Measurements from ENCODE around the gene DDX10.
A peak's percentile ranks its signal among the peaks of the same experiment; 100 is the strongest.

DDX10 gene

DNA sequence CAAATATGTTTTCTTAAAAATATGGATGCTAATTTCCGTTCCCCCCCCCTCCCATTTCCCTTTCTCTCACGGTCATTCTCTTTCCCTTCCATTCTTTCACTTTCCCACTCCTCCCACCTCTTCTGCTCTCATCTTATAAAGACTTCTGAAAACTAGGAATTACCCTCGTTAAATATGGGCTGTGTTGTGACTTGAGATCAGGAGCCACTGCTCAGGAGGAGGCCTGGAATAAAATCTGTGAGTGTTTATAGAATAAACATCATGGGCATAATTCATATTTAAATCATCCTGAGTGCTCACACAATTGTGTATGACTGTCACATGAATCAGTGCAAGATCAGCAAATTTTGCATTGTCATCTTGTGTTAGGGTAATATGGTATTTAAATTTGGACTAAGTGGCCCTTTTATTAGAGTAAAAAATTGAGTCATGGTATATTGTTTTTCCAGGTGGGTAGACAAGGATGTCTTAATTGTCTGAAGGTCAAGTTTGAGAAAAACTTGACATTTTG, 208.0 kb downstream of the DDX10 start:
- DNase-seq (ENCODE audit: low read depth in 2 of 2), result peak in 1 of 2 donors; percentile 76
- TF ChIP-seq, protein P1, sequence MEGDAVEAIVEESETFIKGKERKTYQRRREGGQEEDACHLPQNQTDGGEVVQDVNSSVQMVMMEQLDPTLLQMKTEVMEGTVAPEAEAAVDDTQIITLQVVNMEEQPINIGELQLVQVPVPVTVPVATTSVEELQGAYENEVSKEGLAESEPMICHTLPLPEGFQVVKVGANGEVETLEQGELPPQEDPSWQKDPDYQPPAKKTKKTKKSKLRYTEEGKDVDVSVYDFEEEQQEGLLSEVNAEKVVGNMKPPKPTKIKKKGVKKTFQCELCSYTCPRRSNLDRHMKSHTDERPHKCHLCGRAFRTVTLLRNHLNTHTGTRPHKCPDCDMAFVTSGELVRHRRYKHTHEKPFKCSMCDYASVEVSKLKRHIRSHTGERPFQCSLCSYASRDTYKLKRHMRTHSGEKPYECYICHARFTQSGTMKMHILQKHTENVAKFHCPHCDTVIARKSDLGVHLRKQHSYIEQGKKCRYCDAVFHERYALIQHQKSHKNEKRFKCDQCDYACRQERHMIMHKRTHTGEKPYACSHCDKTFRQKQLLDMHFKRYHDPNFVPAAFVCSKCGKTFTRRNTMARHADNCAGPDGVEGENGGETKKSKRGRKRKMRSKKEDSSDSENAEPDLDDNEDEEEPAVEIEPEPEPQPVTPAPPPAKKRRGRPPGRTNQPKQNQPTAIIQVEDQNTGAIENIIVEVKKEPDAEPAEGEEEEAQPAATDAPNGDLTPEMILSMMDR (IDR thresholded peaks at IDR 0.05; ENCODE audit: low read depth, low read length), result no peak

DNA sequence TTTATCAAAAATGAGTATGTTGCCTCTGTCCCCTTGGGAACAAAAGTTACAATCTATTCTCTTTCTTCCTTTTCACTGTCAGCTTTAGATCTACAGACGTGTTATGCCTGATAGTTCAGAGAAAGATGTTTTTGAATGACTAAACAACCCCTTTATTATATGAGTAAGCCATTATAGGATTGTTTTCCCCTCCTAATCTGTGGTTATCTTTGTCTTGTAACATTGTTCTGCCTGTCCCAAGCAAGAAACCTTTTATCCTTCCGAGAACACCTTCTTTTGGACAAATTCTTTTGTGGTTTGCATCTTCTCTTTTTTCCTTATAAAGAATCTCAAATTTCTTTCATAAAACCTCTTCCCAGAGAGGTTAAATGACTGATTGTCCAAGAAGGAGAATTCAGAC, 208.4 kb downstream of the DDX10 start:
- H3K4me3 ChIP-seq (replicated peaks in 1 of 2; ENCODE audit: low read depth in 2 of 2, low read length in 2 of 2), result no peak overlapping the region
- TF ChIP-seq, protein P1 (IDR thresholded peaks at IDR 0.05; ENCODE audit: low read depth, low read length), result no peak
- peak; percentile 39 to 72 for DNase-seq (ENCODE audit: low read depth in 2 of 2)

More for the DNA sequence above, 208.0 kb downstream of the DDX10 start:
- peak overlapping the region in 1 of 2 donors; percentile 19 for H3K4me3 ChIP-seq (replicated peaks in 1 of 2; ENCODE audit: low read depth in 2 of 2, low read length in 2 of 2)

DNA sequence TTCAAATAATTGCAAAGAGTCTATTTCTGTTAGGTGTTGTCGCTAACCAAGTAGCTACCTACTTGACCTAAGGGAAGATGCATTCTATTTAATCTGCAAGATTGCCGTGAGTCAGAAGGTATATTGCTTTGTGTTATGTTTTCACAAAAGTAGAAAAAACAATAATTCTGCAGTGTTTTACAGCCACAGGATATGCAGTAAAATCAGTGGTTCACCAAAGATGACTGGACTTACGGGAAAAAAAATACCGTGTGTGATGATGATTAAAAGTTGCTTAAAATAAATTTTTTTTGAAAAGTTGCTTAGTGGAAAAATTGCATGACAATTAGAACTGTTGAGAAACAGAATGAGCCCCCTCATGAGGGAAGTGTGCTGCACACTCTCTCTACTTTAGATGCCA, 209.1 kb downstream of the DDX10 start:
- TF ChIP-seq, protein P1 (IDR thresholded peaks at IDR 0.05; ENCODE audit: low read depth, low read length), result no peak
- no peak overlapping the region for H3K4me3 ChIP-seq (replicated peaks in 1 of 2; ENCODE audit: low read depth in 2 of 2, low read length in 2 of 2)
- DNase-seq (ENCODE audit: low read depth in 2 of 2), result peak in 1 of 2 donors; percentile 74

DNA sequence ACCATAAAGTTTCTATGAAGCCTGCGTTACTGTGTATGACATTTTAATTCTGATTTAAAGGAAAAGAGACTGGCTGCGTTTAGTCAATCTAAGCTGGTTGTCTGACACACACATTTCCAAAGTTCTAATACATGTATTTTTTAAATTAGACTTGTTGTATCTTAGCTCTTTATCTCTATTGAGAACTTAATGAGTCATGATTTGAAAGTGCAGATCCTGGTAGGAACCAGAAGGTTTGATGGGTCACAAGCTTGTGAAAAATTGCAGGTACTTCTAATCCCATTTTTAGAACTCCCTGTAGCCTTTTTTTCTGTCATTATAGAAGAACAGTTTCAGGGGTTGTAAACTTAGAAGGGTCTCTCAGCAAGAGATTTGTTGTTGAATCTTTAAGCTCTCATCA, 210.3 kb downstream of the DDX10 start:
- DNase-seq (ENCODE audit: low read depth in 2 of 2), result no peak
- TF ChIP-seq, protein P1 (IDR thresholded peaks at IDR 0.05; ENCODE audit: low read depth, low read length), result no peak
- H3K4me3 ChIP-seq (replicated peaks in 1 of 2; ENCODE audit: low read depth in 2 of 2, low read length in 2 of 2), result no peak overlapping the region

DNA sequence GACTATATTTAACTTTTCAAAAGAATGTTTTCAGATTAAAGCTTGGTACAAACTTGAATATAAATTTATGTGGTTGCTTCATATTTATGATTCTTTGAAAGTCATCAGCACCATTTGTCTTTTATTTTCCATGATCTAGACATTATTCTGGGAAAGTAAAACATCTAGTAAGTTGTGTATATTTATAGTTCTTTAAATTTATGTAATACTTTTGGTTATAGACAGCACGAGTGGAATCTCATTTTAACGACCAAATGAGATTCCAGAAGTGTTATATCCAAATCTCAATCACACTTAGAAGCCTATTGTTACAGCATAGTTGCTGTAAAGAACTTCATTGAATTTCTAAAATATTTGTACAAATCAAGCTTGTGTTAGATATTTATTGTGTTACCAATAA, 212.3 kb downstream of the DDX10 start:
- no peak overlapping the region for H3K4me3 ChIP-seq (replicated peaks in 1 of 2; ENCODE audit: low read depth in 2 of 2, low read length in 2 of 2)
- TF ChIP-seq, protein P1 (IDR thresholded peaks at IDR 0.05; ENCODE audit: low read depth, low read length), result no peak
- no peak for DNase-seq (ENCODE audit: low read depth in 2 of 2)

DNA sequence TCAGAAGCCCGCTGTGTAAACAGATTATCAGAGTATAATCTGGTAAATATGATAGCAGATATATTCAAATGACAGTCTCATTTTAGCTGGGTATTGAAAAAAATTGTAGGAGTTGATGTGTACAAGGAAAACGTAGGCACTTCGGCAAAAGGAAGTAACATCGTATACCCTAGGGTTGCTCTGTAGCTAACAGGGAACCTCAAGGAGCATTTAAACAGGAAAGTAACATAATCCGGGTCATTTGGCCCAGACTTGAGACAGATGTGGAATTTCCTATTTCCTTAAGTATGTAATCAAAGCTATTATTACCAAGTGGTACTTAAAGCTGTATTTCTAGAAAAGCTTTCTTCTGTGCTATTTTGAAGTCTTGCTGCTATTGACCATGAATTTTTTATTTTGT, 215.6 kb downstream of the DDX10 start:
- TF ChIP-seq, protein P1 (IDR thresholded peaks at IDR 0.05; ENCODE audit: low read depth, low read length), result no peak
- H3K4me3 ChIP-seq (replicated peaks in 1 of 2; ENCODE audit: low read depth in 2 of 2, low read length in 2 of 2), result no peak overlapping the region
- no peak for DNase-seq (ENCODE audit: low read depth in 2 of 2)

DNA sequence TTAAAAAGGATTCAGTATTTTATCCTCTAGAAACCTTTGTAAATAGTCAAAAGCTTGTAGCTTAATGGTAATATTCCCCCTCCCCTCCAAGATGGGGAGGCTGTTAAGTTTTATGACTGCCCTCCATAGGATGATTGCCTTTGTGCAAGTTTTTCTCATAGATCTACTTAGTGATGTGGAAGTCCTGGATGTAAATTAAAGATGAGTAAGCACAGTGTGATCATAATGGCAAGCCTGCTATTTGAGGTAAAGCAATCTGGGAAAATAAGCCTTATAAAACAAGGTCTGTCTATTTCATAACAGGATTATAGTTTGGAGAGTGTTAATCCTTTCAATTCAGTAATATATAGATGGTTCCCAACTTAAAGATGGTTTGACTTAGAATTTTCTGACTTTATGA, 216.3 kb downstream of the DDX10 start:
- TF ChIP-seq, protein P1 (IDR thresholded peaks at IDR 0.05; ENCODE audit: low read depth, low read length), result no peak
- H3K4me3 ChIP-seq (replicated peaks in 1 of 2; ENCODE audit: low read depth in 2 of 2, low read length in 2 of 2), result no peak overlapping the region
- peak in 1 of 2 donors; percentile 9 for DNase-seq (ENCODE audit: low read depth in 2 of 2)

Measured in cardiac fibroblast (primary cell).